ENCODE data around the gene MYH4. TPM values are rescaled to one million over a fixed set of nuclear protein-coding genes. Genes with fewer than 3 reads are reported as not detected.

MYH4 gene
- total and polyA plus RNA-seq, 2 of the 13 experiments (the other 11 are each of a cell fraction or from before 2014, with no cell fraction given), result 0.01 to 0.02 TPM

- H3K27ac ChIP-seq (ENCODE audit: extremely low read length, insufficient read depth, low read length), result no peak overlapping the region
- in situ Hi-C loops (cut with HindIII; ENCODE audit: extremely low pct_ligation_motif_present, low pct_unique_long_range_greater_than_20kb), result no loop called here
- H3K9ac ChIP-seq (ENCODE audit: insufficient read depth, low read depth, low read length), result no peak overlapping the region
- BruUV-seq (replicated peaks), result no TSS peak
- H3K27me3 ChIP-seq (ENCODE audit: control insufficient read depth in 1 of 2, insufficient read depth in 2 of 2, low read length in 2 of 2), result no peaks in the 10 kb centered on the region
- H3K9me3 ChIP-seq (ENCODE audit: low read length), result no peaks in the 10 kb centered on the region
- H3K36me3 ChIP-seq (replicated peaks in 1 of 2; ENCODE audit: control insufficient read depth in 1 of 2, insufficient read depth in 2 of 2, low read length in 2 of 2), result no peaks in the 10 kb centered on the region
- no peak for DNase-seq (ENCODE audit: low spot score)
- intact Hi-C loops (cut with micrococcal nuclease; ENCODE audit: unreplicated experiment), result no loop called here
- ChIA-PET CTCF (ENCODE audit: low intra/inter-chr PET ratio, low total read pairs) (no interaction called here), POLR2A (no interaction called here)
- no peak overlapping the region for H2AFZ ChIP-seq (ENCODE audit: low read length)
- no peak overlapping the region for H3K4me3 ChIP-seq (replicated peaks in 1 of 3; ENCODE audit: insufficient read depth in 1 of 3, low read depth in 2 of 3, low read length in 3 of 3)
- no peak for ATAC-seq
- 46% methylated on average over 9 of the region's 9 CpGs for WGBS (ENCODE audit: low lambda C conversion rate)
- no peaks in the 10 kb centered on the region for H4K20me1 ChIP-seq (ENCODE audit: insufficient read depth, low read length)
- no peak overlapping the region for H3K4me2 ChIP-seq (ENCODE audit: low read depth, low read length)
- TF ChIP-seq KMT2A (CRISPR knock-in tag; IDR thresholded peaks at IDR 0.05) (no peak), DNMT1 (CRISPR knock-in tag; IDR thresholded peaks at IDR 0.05) (no peak), PAX8 (CRISPR knock-in tag; IDR thresholded peaks at IDR 0.05; ENCODE audit: borderline replicate concordance) (no peak), ZNF781 (CRISPR knock-in tag; IDR thresholded peaks at IDR 0.05; ENCODE audit: borderline replicate concordance, not compliant biosample characterization) (no peak), CEBPZ (IDR thresholded peaks at IDR 0.05; ENCODE audit: low read length) (no peak)
- TF ChIP-seq, protein P1, sequence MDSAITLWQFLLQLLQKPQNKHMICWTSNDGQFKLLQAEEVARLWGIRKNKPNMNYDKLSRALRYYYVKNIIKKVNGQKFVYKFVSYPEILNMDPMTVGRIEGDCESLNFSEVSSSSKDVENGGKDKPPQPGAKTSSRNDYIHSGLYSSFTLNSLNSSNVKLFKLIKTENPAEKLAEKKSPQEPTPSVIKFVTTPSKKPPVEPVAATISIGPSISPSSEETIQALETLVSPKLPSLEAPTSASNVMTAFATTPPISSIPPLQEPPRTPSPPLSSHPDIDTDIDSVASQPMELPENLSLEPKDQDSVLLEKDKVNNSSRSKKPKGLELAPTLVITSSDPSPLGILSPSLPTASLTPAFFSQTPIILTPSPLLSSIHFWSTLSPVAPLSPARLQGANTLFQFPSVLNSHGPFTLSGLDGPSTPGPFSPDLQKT (CRISPR knock-in tag; IDR thresholded peaks at IDR 0.05; ENCODE audit: borderline replicate concordance), result no peak
- H3K79me2 ChIP-seq (ENCODE audit: insufficient read depth, low read length), result no peaks in the 10 kb centered on the region
- H3K4me1 ChIP-seq (ENCODE audit: insufficient read depth, low read length), result no peaks in the 10 kb centered on the region
- FAIRE-seq, result no peak
These were observed 71.0 kb downstream of the MYH4 start for GRCh38 chr17:10398352-10398751.
